Lower leg skin (tissue), 3 donors: Measurements from ENCODE around the gene C1QL2.

ENCODE experiments used
- POLR2A ChIP-seq, 2 donors: fragments of 450-650 bp; IDR thresholded peaks; one replicate each; pipeline ENCODE4 v1.6.1; 2016 to 2017; ENCODE audit warnings: antibody characterized with exemption in 2 of 2, mild to moderate bottlenecking in 1 of 2, moderate library complexity in 1 of 2
- TF ChIP-seq, protein P1 (sequence below), 3 donors: fragments of 450-650 bp; IDR thresholded peaks; one replicate each; pipeline ENCODE4 v1.5.1; 2016; ENCODE audit warnings: antibody characterized with exemption in 3 of 3, mild to moderate bottlenecking in 3 of 3, moderate library complexity in 2 of 3

DNA sequence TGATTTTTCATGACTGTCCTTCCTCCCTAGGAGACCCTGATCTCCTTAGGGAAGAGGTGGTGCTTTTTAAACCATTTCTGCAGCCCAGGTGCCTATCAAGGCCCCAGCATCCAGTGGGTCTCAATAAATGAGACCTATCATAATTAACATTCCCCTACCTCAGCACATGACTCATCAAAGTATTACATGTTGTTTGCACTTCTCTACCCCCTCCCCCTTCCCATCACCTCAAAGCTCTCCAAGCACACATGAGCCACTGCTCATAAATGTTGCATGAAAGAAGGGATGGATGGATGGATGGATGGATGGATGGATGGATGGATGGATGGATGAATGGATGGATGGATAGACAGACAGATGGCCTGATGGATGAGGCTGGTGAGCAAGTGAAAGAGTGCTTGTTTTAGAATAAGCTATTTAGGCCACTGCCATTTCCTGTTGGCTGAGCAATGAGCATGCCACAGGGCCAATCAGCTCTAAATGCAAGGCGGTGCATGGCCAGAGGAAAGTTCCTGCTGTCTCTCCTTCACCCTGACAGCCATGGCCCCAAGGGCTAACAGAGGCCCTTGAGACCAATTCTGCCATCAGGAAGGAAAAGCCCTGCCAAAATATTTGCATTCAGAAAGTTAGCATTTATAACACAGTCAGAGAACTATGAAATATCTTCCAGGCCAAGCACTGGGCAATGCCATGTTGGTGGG is 44.2 kb upstream of the C1QL2 start:
- TF ChIP-seq POLR2A (IDR thresholded peaks at IDR 0.05): no peak
- TF ChIP-seq, protein P1, sequence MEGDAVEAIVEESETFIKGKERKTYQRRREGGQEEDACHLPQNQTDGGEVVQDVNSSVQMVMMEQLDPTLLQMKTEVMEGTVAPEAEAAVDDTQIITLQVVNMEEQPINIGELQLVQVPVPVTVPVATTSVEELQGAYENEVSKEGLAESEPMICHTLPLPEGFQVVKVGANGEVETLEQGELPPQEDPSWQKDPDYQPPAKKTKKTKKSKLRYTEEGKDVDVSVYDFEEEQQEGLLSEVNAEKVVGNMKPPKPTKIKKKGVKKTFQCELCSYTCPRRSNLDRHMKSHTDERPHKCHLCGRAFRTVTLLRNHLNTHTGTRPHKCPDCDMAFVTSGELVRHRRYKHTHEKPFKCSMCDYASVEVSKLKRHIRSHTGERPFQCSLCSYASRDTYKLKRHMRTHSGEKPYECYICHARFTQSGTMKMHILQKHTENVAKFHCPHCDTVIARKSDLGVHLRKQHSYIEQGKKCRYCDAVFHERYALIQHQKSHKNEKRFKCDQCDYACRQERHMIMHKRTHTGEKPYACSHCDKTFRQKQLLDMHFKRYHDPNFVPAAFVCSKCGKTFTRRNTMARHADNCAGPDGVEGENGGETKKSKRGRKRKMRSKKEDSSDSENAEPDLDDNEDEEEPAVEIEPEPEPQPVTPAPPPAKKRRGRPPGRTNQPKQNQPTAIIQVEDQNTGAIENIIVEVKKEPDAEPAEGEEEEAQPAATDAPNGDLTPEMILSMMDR (IDR thresholded peaks at IDR 0.05): no peak
